PC-3 (cell line): ENCODE results near the gene KDM4B. TPM values are rescaled to one million over a fixed set of nuclear protein-coding genes. Genes with fewer than 3 reads are reported as not detected.

Source experiments
- ATAC-seq: fragments of 200-7000 bp; cut with Tn5 transposase; 2 replicates; pipeline ENCODE4 v1.9.1; 2020; ENCODE audit warnings: mild to moderate bottlenecking, moderate library complexity
- BruUV-seq: library from RNA; stranded (reverse); fragments of 400-500 nt; replicated peaks from 2 replicates; lab custom pipeline; 2021; lab: Mats Ljungman, UMichigan
- CTCF ChIA-PET: fragments of 300-600 bp; sonication (Branson Sonifier 250); formaldehyde crosslinking; loops from one replicate; lab custom pipeline; 2022; ENCODE audit warnings: antibody characterized with exemption; lab: Charles Lee
- POLR2A ChIA-PET: fragments of 300-600 bp; sonication (Branson Sonifier 250); formaldehyde crosslinking; loops from one replicate; lab custom pipeline; 2022; ENCODE audit warnings: antibody characterized with exemption; ENCODE audit not compliant: unreplicated experiment; lab: Charles Lee
- DNase-seq: peaks from one replicate; pipeline ENCODE4 v3.0.0-alpha.2; 2015
- H2AFZ ChIP-seq: fragments of 300-600 bp; sonication (generic); 2 replicates; pipeline ENCODE4 v1.6.0; 2016; ENCODE audit warnings: antibody characterized with exemption, low read length
- H3F3A ChIP-seq: fragments of 300-600 bp; sonication (generic); one replicate; pipeline ENCODE4 v1.6.0; 2017; ENCODE audit warnings: antibody characterized with exemption, low read length, control low read depth, mild to moderate bottlenecking; ENCODE audit not compliant: unreplicated experiment
- H3K27ac ChIP-seq: fragments of 300-600 bp; sonication (generic); 2 replicates; pipeline ENCODE4 v1.5.1; 2016; ENCODE audit warnings: mild to moderate bottlenecking, low read length
- H3K27me3 ChIP-seq: fragments of 300-600 bp; sonication (generic); 2 replicates; pipeline ENCODE4 v1.6.1; 2016; ENCODE audit warnings: low read length, mixed read lengths
- H3K36me3 ChIP-seq: fragments of 300-600 bp; sonication (generic); 2 replicates; pipeline ENCODE4 v1.6.1; 2016; ENCODE audit warnings: low read depth, mixed run types, low read length, mixed read lengths
- H3K4me1 ChIP-seq: fragments of 300-600 bp; sonication (generic); 2 replicates; pipeline ENCODE4 v1.5.1; 2016; ENCODE audit warnings: low read length; ENCODE audit not compliant: insufficient read depth
- H3K4me2 ChIP-seq: fragments of 300-600 bp; sonication (generic); 2 replicates; pipeline ENCODE4 v1.6.0; 2016; ENCODE audit warnings: low read length
- H3K4me3 ChIP-seq: fragments of 300-600 bp; sonication (generic); 2 replicates; pipeline ENCODE4 v1.5.1; 2016; ENCODE audit warnings: mild to moderate bottlenecking, low read length, mixed read lengths
- H3K79me2 ChIP-seq: fragments of 300-600 bp; sonication (generic); 2 replicates; pipeline ENCODE4 v1.6.1; 2017; ENCODE audit warnings: low read length, mixed read lengths
- H3K9ac ChIP-seq: fragments of 300-600 bp; sonication (generic); 2 replicates; pipeline ENCODE4 v1.6.0; 2016; ENCODE audit warnings: mild to moderate bottlenecking, low read length
- H3K9me2 ChIP-seq: fragments of 300-600 bp; sonication (generic); replicated peaks from 2 replicates; pipeline ENCODE4 v1.6.1; 2016; ENCODE audit warnings: mixed run types, low read length, mixed read lengths
- H3K9me3 ChIP-seq: fragments of 300-600 bp; sonication (generic); 2 replicates; pipeline ENCODE4 v1.6.1; 2016; ENCODE audit warnings: low read length, mixed read lengths
- H4K20me1 ChIP-seq: fragments of 300-600 bp; sonication (generic); 2 replicates; pipeline ENCODE4 v1.6.1; 2016; ENCODE audit warnings: low read length, mixed read lengths
- CTCF ChIP-seq: fragments of 300-600 bp; sonication (generic); conservative IDR thresholded peaks from 2 replicates; pipeline ENCODE4 v1.5.1; 2017; ENCODE audit warnings: antibody characterized with exemption, low read depth, mild to moderate bottlenecking, low read length
- EZH2 ChIP-seq: fragments of 300-600 bp; sonication (generic); IDR thresholded peaks from one replicate; pipeline ENCODE4 v1.6.1; 2017; ENCODE audit warnings: antibody characterized with exemption, mild to moderate bottlenecking, low read length; ENCODE audit not compliant: unreplicated experiment
- EZH2phosphoT487 ChIP-seq: fragments of 300-600 bp; sonication (generic); IDR thresholded peaks from 2 replicates; pipeline ENCODE4 v1.6.1; 2018; ENCODE audit warnings: mild to moderate bottlenecking, antibody characterized with exemption, low read length, borderline replicate concordance
- intact Hi-C: fragments of 100-400 bp; cut with micrococcal nuclease; formaldehyde crosslinking; loops from 2 replicates; pipeline ENCODE4 v1.9.0; 2023
- total RNA-seq: library from RNA; depleted of rRNA; stranded (reverse); fragments of >200 nt; gene quantifications from 2 replicates; pipeline ENCODE4 v1.2.3, GENCODE V29; 2014

KDM4B gene
- total RNA-seq, 1 experiment from 2014 or later, result 19.8 TPM

- DNase-seq (no peak), ATAC-seq (no peak)
- H3K4me1 ChIP-seq, result peaks cover 2% of the 10 kb centered on the region
- H3K4me2 ChIP-seq, result no peak overlapping the region
- BruUV-seq, result no TSS peak
- intact Hi-C loops, result no loop called here
- H3K36me3 ChIP-seq, result peaks cover 4% of the 10 kb centered on the region; the same call in 1 of the 2 replicates
- H3K27me3 ChIP-seq, result no peaks in the 10 kb centered on the region
- no peaks in the 10 kb centered on the region for H3F3A ChIP-seq
- H4K20me1 ChIP-seq, result no peaks in the 10 kb centered on the region
- no peak overlapping the region for H2AFZ ChIP-seq
- no peaks in the 10 kb centered on the region for H3K9me2 ChIP-seq
- no peak overlapping the region for H3K9ac ChIP-seq
- H3K27ac ChIP-seq, result no peak overlapping the region
- TF ChIP-seq CTCF, result no peak
- no peak for TF ChIP-seq EZH2phosphoT487
- no peak for TF ChIP-seq EZH2
- POLR2A ChIA-PET, result interaction anchor here (0.6 kb wide), 1 partner anchor 210 kb away, joined by 6 read pairs; no protein-coding TSS in a partner anchor
- CTCF ChIA-PET, result no interaction called here
- H3K79me2 ChIP-seq, result no peaks in the 10 kb centered on the region
- no peaks in the 10 kb centered on the region for H3K9me3 ChIP-seq
- no peak overlapping the region for H3K4me3 ChIP-seq
Observed at GRCh38 chr19:5126498-5127223, 157.7 kb downstream of the KDM4B start.

GRCh38 chr19:5127717-5128116, 158.8 kb downstream of the KDM4B start:
- ATAC-seq, result no peak

More at GRCh38 chr19:5127717-5128116, 158.8 kb downstream of the KDM4B start:
- H3K4me3 ChIP-seq, result no peak overlapping the region
- TF ChIP-seq EZH2 (no peak), CTCF (no peak), EZH2phosphoT487 (no peak)
- no peak overlapping the region for H2AFZ ChIP-seq
- peaks cover 7% of the 10 kb centered on the region for H3K4me1 ChIP-seq
- H3K36me3 ChIP-seq, result peaks cover 4% of the 10 kb centered on the region; the same call in 1 of the 2 replicates
- no peaks in the 10 kb centered on the region for H4K20me1 ChIP-seq
- intact Hi-C loops, result no loop called here
- H3F3A ChIP-seq, result no peaks in the 10 kb centered on the region
- H3K27ac ChIP-seq, result no peak overlapping the region
- H3K27me3 ChIP-seq, result no peaks in the 10 kb centered on the region
- H3K9me2 ChIP-seq, result no peaks in the 10 kb centered on the region
- POLR2A ChIA-PET, result no interaction called here
- no peaks in the 10 kb centered on the region for H3K9me3 ChIP-seq
- CTCF ChIA-PET, result no interaction called here
- DNase-seq, result no peak
- H3K4me2 ChIP-seq, result no peak overlapping the region
- H3K9ac ChIP-seq, result no peak overlapping the region
- no TSS peak for BruUV-seq
- H3K79me2 ChIP-seq, result no peaks in the 10 kb centered on the region
